Transverse colon (tissue), 4 donors: ENCODE measurements around the gene KIAA0232.

Experiments used
- CTCF ChIP-seq, 5 experiments: fragments of 200-600 bp in 3 of 5; fragments of 450-650 bp in 2 of 5; sonication (generic) in 3 of 5; IDR thresholded peaks; 1 replicate in 2 of 5; 2 replicates in 3 of 5; pipeline ENCODE4 v1.5.1; 2016 to 2017; ENCODE audit warnings: antibody characterized with exemption in 5 of 5, inconsistent platforms in 3 of 5, mild to moderate bottlenecking in 2 of 5, moderate library complexity in 1 of 5
- POLR2A ChIP-seq: fragments of 450-650 bp; IDR thresholded peaks from one replicate; pipeline ENCODE4 v1.6.1; 2016; ENCODE audit warnings: antibody characterized with exemption, mild to moderate bottlenecking, moderate library complexity
- POLR2AphosphoS5 ChIP-seq, 3 donors: sonication (generic); formaldehyde crosslinking; IDR thresholded peaks; one replicate each; pipeline ENCODE4 v1.6.1; 2016; ENCODE audit warnings: antibody characterized with exemption in 3 of 3

- TF ChIP-seq CTCF (IDR thresholded peaks at IDR 0.05) (no peak), POLR2AphosphoS5 (IDR thresholded peaks at IDR 0.05) (no peak), POLR2A (no peak)
Measured at GRCh38 chr4:6886886-6887285, 104.4 kb downstream of the KIAA0232 start.
